IMR-90 (cell line): ENCODE measurements around the gene AP4M1. TPM values are rescaled to one million over a fixed set of nuclear protein-coding genes. Genes with fewer than 3 reads are reported as not detected.

Experiments used
- ATAC-seq: fragments of 200-7000 bp; cut with Tn5 transposase; 2 replicates; pipeline ENCODE4 v1.9.1; 2020; ENCODE audit warnings: low read depth, mild to moderate bottlenecking, moderate library complexity
- BruUV-seq: library from RNA; stranded (reverse); fragments of 400-500 nt; replicated peaks from 2 replicates; lab custom pipeline; 2021; lab: Mats Ljungman, UMichigan
- CTCF ChIA-PET: fragments of 300-600 bp; formaldehyde crosslinking; extraction: SDS; loops from one replicate; lab custom pipeline; 2021; ENCODE audit warnings: antibody characterized with exemption; lab: Yijun Ruan, JAX
- POLR2A ChIA-PET: fragments of 300-600 bp; sonication (Branson Sonifier 250); formaldehyde crosslinking; loops from one replicate; lab custom pipeline; 2022; ENCODE audit warnings: antibody characterized with exemption; ENCODE audit not compliant: unreplicated experiment; lab: Charles Lee
- DNase-seq: peaks from one replicate; pipeline ENCODE4 v3.0.0; 2013
- H2AFZ ChIP-seq: replicated peaks from 2 replicates; pipeline ENCODE3; 2013; ENCODE audit warnings: low read length, mild to moderate bottlenecking; ENCODE audit not compliant: poor library complexity
- H2AK5ac ChIP-seq: 2 replicates; pipeline ENCODE4 v1.6.1; 2013; ENCODE audit warnings: low read depth, low read length, inconsistent platforms
- H2AK9ac ChIP-seq: replicated peaks from 2 replicates; pipeline ENCODE3; 2013; ENCODE audit warnings: mild to moderate bottlenecking, low read depth, low read length, moderate library complexity; ENCODE audit not compliant: poor library complexity
- H2BK120ac ChIP-seq: 2 replicates; pipeline ENCODE4 v1.6.1; 2013; ENCODE audit warnings: low read depth, low read length, inconsistent platforms
- H2BK15ac ChIP-seq: 3 replicates; pipeline ENCODE4 v1.6.1; 2013; ENCODE audit warnings: low read depth, low read length, inconsistent platforms
- H2BK20ac ChIP-seq: 2 replicates; pipeline ENCODE4 v1.6.1; 2013; ENCODE audit warnings: low read depth, mild to moderate bottlenecking, inconsistent platforms, low read length, moderate library complexity
- H2BK5ac ChIP-seq: 2 replicates; pipeline ENCODE4 v1.6.1; 2013; ENCODE audit warnings: mild to moderate bottlenecking, low read depth, low read length, inconsistent platforms; ENCODE audit not compliant: poor library complexity, severe bottlenecking
- H3K14ac ChIP-seq: replicated peaks from 2 replicates; pipeline ENCODE4 v1.6.1; 2013; ENCODE audit warnings: low read depth, low read length, inconsistent platforms
- H3K18ac ChIP-seq: 2 replicates; pipeline ENCODE4 v1.6.1; 2013; ENCODE audit warnings: low read depth, low read length, control low read depth
- H3K23ac ChIP-seq: 2 replicates; pipeline ENCODE4 v1.6.1; 2013; ENCODE audit warnings: low read depth, low read length, inconsistent platforms
- H3K27ac ChIP-seq: 2 replicates; pipeline ENCODE4 v1.5.1; 2013; ENCODE audit warnings: mild to moderate bottlenecking, control low read depth, low read length; ENCODE audit not compliant: insufficient read depth
- H3K27me3 ChIP-seq: 2 replicates; pipeline ENCODE4 v1.6.1; 2013; ENCODE audit warnings: low read length; ENCODE audit not compliant: control insufficient read depth, insufficient read depth
- H3K36me3 ChIP-seq: 2 replicates; pipeline ENCODE4 v1.6.1; 2013; ENCODE audit warnings: low read length, mixed read lengths; ENCODE audit not compliant: control insufficient read depth, insufficient read depth
- H3K4ac ChIP-seq: 2 replicates; pipeline ENCODE4 v1.6.1; 2013; ENCODE audit warnings: low read depth, low read length, inconsistent platforms
- H3K4me1 ChIP-seq: 2 replicates; pipeline ENCODE4 v1.6.1; 2013; ENCODE audit warnings: low read length, mixed read lengths; ENCODE audit not compliant: control insufficient read depth, insufficient read depth
- H3K4me2 ChIP-seq: 2 replicates; pipeline ENCODE4 v1.6.1; 2013; ENCODE audit warnings: low read depth, mild to moderate bottlenecking, control low read depth, low read length, moderate library complexity
- H3K4me3 ChIP-seq: 2 replicates; pipeline ENCODE4 v1.5.1; 2013; ENCODE audit warnings: low read depth, mild to moderate bottlenecking, control low read depth, low read length, moderate library complexity; ENCODE audit not compliant: insufficient read depth
- H3K56ac ChIP-seq: 2 replicates; pipeline ENCODE4 v1.6.1; 2013; ENCODE audit warnings: low read length, inconsistent platforms; ENCODE audit not compliant: insufficient read depth; ENCODE audit errors: extremely low read depth
- H3K79me1 ChIP-seq, 2 experiments: 2 replicates each; pipeline ENCODE4 v1.6.1; 2013; ENCODE audit warnings: low read length in 2 of 2, inconsistent platforms in 1 of 2, low read depth in 1 of 2
- H3K9ac ChIP-seq: 2 replicates; pipeline ENCODE4 v1.6.1; 2013; ENCODE audit warnings: low read depth, low read length, control low read depth
- H3K9me1 ChIP-seq: 2 replicates; pipeline ENCODE4 v1.6.1; 2013; ENCODE audit warnings: low read length, inconsistent platforms; ENCODE audit not compliant: insufficient read depth
- H3K9me3 ChIP-seq: 2 replicates; pipeline ENCODE4 v1.6.1; 2013; ENCODE audit warnings: low read length; ENCODE audit not compliant: control insufficient read depth, insufficient read depth
- H4K20me1 ChIP-seq: 2 replicates; pipeline ENCODE4 v1.6.1; 2013; ENCODE audit warnings: low read length, inconsistent platforms; ENCODE audit not compliant: insufficient read depth
- H4K5ac ChIP-seq: 2 replicates; pipeline ENCODE4 v1.6.1; 2013; ENCODE audit warnings: mild to moderate bottlenecking, low read depth, low read length, control low read depth
- H4K8ac ChIP-seq, 2 experiments: 2 replicates each; pipeline ENCODE4 v1.6.1; 2013; ENCODE audit warnings: low read depth in 2 of 2, low read length in 2 of 2, control low read depth in 1 of 2, inconsistent platforms in 1 of 2
- H4K91ac ChIP-seq: 2 replicates; pipeline ENCODE4 v1.6.1; 2013; ENCODE audit warnings: low read depth, low read length, inconsistent platforms; ENCODE audit not compliant: insufficient read depth
- BHLHE40 ChIP-seq: fragments of 150-350 bp; IDR thresholded peaks from 2 replicates; pipeline ENCODE4 v1.6.1; 2016; ENCODE audit warnings: mild to moderate bottlenecking, low read depth, low read length
- CEBPB ChIP-seq: IDR thresholded peaks from 2 replicates; pipeline ENCODE4 v1.6.1; 2012; ENCODE audit warnings: low read depth, low read length, improper control_type of control experiment
- CHD1 ChIP-seq: IDR thresholded peaks from 2 replicates; pipeline ENCODE4 v1.6.1; 2012; ENCODE audit warnings: low read depth, low read length, improper control_type of control experiment
- FOS ChIP-seq: fragments of 150-350 bp; IDR thresholded peaks from 2 replicates; pipeline ENCODE4 v1.6.1; 2016; ENCODE audit warnings: low read depth, low read length
- MAFK ChIP-seq: IDR thresholded peaks from 2 replicates; pipeline ENCODE4 v1.6.1; 2012; ENCODE audit warnings: low read depth, low read length, improper control_type of control experiment
- MAZ ChIP-seq: IDR thresholded peaks from 2 replicates; pipeline ENCODE4 v1.6.1; 2012; ENCODE audit warnings: low read depth, mild to moderate bottlenecking, low read length, improper control_type of control experiment, moderate library complexity, borderline replicate concordance
- MXI1 ChIP-seq: IDR thresholded peaks from 2 replicates; pipeline ENCODE4 v1.6.1; 2012; ENCODE audit warnings: low read depth, mild to moderate bottlenecking, low read length, moderate library complexity, borderline replicate concordance
- NFE2L2 ChIP-seq: fragments of 150-350 bp; IDR thresholded peaks from 2 replicates; pipeline ENCODE4 v1.6.1; 2016; ENCODE audit warnings: low read depth, mild to moderate bottlenecking, low read length
- POLR2A ChIP-seq: IDR thresholded peaks from 2 replicates; pipeline ENCODE4 v1.6.1; 2012; ENCODE audit warnings: mild to moderate bottlenecking, low read depth, low read length
- RAD21 ChIP-seq: IDR thresholded peaks from 2 replicates; pipeline ENCODE4 v1.6.1; 2012; ENCODE audit warnings: low read length, improper control_type of control experiment
- RCOR1 ChIP-seq: IDR thresholded peaks from 2 replicates; pipeline ENCODE4 v1.6.1; 2012; ENCODE audit warnings: mild to moderate bottlenecking, low read length, improper control_type of control experiment; ENCODE audit not compliant: insufficient replicate concordance
- RFX5 ChIP-seq: IDR thresholded peaks from 2 replicates; pipeline ENCODE4 v1.8.0; 2012; ENCODE audit warnings: low read depth, mild to moderate bottlenecking, low read length, moderate library complexity
- SMC3 ChIP-seq: fragments of 150-350 bp; IDR thresholded peaks from 2 replicates; pipeline ENCODE4 v1.6.1; 2016; ENCODE audit warnings: low read depth, mild to moderate bottlenecking, antibody characterized with exemption, low read length, moderate library complexity
- WGBS, 2 experiments: methylation state at CpG; one replicate each; pipeline versions ENCODE4 v1.1.5 to v1.1.7; 2013; ENCODE audit warnings: missing lambda C conversion rate in 2 of 2; ENCODE audit not compliant: insufficient read length in 1 of 2; ENCODE audit errors: extremely low coverage in 2 of 2; 5-methylcytosine and 5-hydroxymethylcytosine counted together
- dilution Hi-C: fragments of 300-500 bp; cut with HindIII; formaldehyde crosslinking; loops from one replicate; pipeline ENCODE4 v1.14.3; 2018; ENCODE audit warnings: low sequenced_read_pairs; ENCODE audit not compliant: unreplicated experiment
- in situ Hi-C: fragments of 300-500 bp; cut with MboI; formaldehyde crosslinking; loops from 3 replicates; pipeline ENCODE4 v1.14.3; 2019; ENCODE audit warnings: low sequenced_read_pairs, inconsistent platforms, mixed read lengths
- intact Hi-C: fragments of 100-400 bp; cut with micrococcal nuclease; formaldehyde crosslinking; loops from 2 replicates; pipeline ENCODE4 v1.10.0; 2022
- polyA plus RNA-seq, 3 experiments: library from polyadenylated mRNA; depleted of rRNA; stranded (reverse); fragments of >200 nt; gene quantifications; 2 replicates each; pipeline ENCODE4 v1.2.3, GENCODE V29; 2012; ENCODE audit warnings: low replicate concordance in 1 of 3
- total RNA-seq: library from RNA; depleted of rRNA; stranded (reverse); fragments of >200 nt; gene quantifications from 2 replicates; pipeline ENCODE4 v1.2.3, GENCODE V29; 2012
- TF ChIP-seq, protein P1 (sequence below): fragments of 150-350 bp; IDR thresholded peaks from 2 replicates; pipeline ENCODE4 v1.6.1; 2017; ENCODE audit warnings: mild to moderate bottlenecking, antibody characterized with exemption, low read length, low read depth
- TF ChIP-seq, protein P2 (sequence below): fragments of 150-350 bp; IDR thresholded peaks from 2 replicates; pipeline ENCODE4 v1.6.1; 2016; ENCODE audit warnings: low read depth, mild to moderate bottlenecking, low read length, moderate library complexity, borderline replicate concordance
- TF ChIP-seq, protein P3 (sequence below): conservative IDR thresholded peaks from 2 replicates; pipeline ENCODE4 v1.5.1; 2012; ENCODE audit warnings: mild to moderate bottlenecking, low read depth, low read length, improper control_type of control experiment

The AP4M1 gene
- total and polyA plus RNA-seq, 2 of the 4 experiments (the other 2 are of a cell fraction) = 21.1 to 21.4 TPM

DNA sequence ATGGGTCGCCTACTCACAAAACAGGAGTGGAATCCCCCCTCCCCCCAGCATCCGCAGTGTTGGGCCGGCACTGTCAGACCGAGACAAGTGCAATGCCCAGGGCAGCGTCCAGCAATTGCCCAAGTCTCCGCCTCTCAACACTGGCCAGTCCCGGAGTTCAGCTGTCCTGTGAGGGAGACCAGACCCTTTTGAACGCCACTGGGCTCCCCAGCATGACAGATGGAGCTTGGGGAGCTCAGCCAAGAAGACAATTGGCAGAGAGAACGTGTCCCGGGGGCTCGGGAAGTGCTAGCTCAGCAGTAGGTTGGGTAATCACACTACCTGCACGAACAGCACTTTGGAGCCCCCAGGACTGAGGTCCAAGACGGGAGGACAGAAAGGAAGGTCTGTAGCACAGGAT lies 7.9 kb upstream of the AP4M1 start:
- Histone ChIP-seq H2AK9ac (no peak overlapping the region), H3K4me1 (peaks cover 5% of the 10 kb centered on the region)

More for the DNA sequence above, 7.9 kb upstream of the AP4M1 start:
- CTCF ChIA-PET = no interaction called here
- H3K79me1 ChIP-seq = peaks cover 41 to 81% of the 10 kb centered on the region in 2 experiments
- no peak overlapping the region for H3K56ac ChIP-seq
- no peak overlapping the region for H2BK120ac ChIP-seq
- H3K4ac ChIP-seq = no peak overlapping the region
- H4K8ac ChIP-seq = no peak overlapping the region
- no peaks in the 10 kb centered on the region for H3K9me3 ChIP-seq
- dilution Hi-C loops (no loop called here), intact Hi-C loops (no loop called here), in situ Hi-C loops (no loop called here)
- BruUV-seq = no TSS peak
- H2BK20ac ChIP-seq = no peak overlapping the region
- H3K4me2 ChIP-seq = no peak overlapping the region
- H4K20me1 ChIP-seq = peaks cover 15% of the 10 kb centered on the region
- H3K4me3 ChIP-seq = no peak overlapping the region
- H2AK5ac ChIP-seq = no peak overlapping the region
- H2BK15ac ChIP-seq = no peak overlapping the region
- 58% methylated on average over 5 of the region's 13 CpGs; no CpG with 5 or more reads in 1 of the 2 experiments for WGBS, 2 experiments
- H3K18ac ChIP-seq = no peak overlapping the region
- H2AFZ ChIP-seq = no peak overlapping the region
- H2BK5ac ChIP-seq = no peak overlapping the region
- H3K23ac ChIP-seq = 0 out of 2 replicates have a peak overlapping the region, but pooled peaks have one; percentile 24
- peaks cover 71% of the 10 kb centered on the region for H3K36me3 ChIP-seq
- no peak for ATAC-seq
- POLR2A ChIA-PET = no interaction called here
- H3K27me3 ChIP-seq = no peaks in the 10 kb centered on the region
- no peak overlapping the region for H4K91ac ChIP-seq
- no peak overlapping the region for H3K27ac ChIP-seq
- peaks cover 9% of the 10 kb centered on the region for H3K9me1 ChIP-seq
- H3K9ac ChIP-seq = no peak overlapping the region
- TF ChIP-seq SMC3 (no peak), CEBPB (no peak), RAD21 (no peak), RFX5 (no peak), MAZ (no peak), MAFK (no peak), FOS (no peak), BHLHE40 (no peak), NFE2L2 (no peak), POLR2A (no peak), RCOR1 (no peak), MXI1 (no peak), CHD1 (no peak)
- TF ChIP-seq, protein P1, sequence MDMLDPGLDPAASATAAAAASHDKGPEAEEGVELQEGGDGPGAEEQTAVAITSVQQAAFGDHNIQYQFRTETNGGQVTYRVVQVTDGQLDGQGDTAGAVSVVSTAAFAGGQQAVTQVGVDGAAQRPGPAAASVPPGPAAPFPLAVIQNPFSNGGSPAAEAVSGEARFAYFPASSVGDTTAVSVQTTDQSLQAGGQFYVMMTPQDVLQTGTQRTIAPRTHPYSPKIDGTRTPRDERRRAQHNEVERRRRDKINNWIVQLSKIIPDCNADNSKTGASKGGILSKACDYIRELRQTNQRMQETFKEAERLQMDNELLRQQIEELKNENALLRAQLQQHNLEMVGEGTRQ = no peak
- TF ChIP-seq, protein P2, sequence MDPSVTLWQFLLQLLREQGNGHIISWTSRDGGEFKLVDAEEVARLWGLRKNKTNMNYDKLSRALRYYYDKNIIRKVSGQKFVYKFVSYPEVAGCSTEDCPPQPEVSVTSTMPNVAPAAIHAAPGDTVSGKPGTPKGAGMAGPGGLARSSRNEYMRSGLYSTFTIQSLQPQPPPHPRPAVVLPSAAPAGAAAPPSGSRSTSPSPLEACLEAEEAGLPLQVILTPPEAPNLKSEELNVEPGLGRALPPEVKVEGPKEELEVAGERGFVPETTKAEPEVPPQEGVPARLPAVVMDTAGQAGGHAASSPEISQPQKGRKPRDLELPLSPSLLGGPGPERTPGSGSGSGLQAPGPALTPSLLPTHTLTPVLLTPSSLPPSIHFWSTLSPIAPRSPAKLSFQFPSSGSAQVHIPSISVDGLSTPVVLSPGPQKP = no peak
- TF ChIP-seq, protein P3, sequence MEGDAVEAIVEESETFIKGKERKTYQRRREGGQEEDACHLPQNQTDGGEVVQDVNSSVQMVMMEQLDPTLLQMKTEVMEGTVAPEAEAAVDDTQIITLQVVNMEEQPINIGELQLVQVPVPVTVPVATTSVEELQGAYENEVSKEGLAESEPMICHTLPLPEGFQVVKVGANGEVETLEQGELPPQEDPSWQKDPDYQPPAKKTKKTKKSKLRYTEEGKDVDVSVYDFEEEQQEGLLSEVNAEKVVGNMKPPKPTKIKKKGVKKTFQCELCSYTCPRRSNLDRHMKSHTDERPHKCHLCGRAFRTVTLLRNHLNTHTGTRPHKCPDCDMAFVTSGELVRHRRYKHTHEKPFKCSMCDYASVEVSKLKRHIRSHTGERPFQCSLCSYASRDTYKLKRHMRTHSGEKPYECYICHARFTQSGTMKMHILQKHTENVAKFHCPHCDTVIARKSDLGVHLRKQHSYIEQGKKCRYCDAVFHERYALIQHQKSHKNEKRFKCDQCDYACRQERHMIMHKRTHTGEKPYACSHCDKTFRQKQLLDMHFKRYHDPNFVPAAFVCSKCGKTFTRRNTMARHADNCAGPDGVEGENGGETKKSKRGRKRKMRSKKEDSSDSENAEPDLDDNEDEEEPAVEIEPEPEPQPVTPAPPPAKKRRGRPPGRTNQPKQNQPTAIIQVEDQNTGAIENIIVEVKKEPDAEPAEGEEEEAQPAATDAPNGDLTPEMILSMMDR = no peak
- H4K5ac ChIP-seq = no peak overlapping the region
- H3K14ac ChIP-seq = no peak overlapping the region
- DNase-seq = no peak
